Stimulated activated CD4-positive, alpha-beta T cell treated with anti-CD3 and anti-CD28 coated beads, TNF-alpha, amount 100 ng/mL, for 48 hours (primary cell): ENCODE data around the gene ADD1.
"Not testable (repeated sequence)": the region's sequence is repeated elsewhere in the genome, so short reads cannot be mapped to it uniquely, and the experiment has no call there.

ENCODE experiments used
- DNase-seq, 3 donors: peaks; one replicate each; pipeline ENCODE4 v3.0.0-alpha.2; 2020; ENCODE audit warnings: low read depth in 3 of 3

ADD1 gene

GRCh38 chr4:2944586-2945526, 101.2 kb downstream of the ADD1 start:
- DNase-seq = no peak

GRCh38 chr4:2945619-2946604, 102.3 kb downstream of the ADD1 start:
- DNase-seq = not testable (repeated sequence)

- no peak for DNase-seq
Measured at GRCh38 chr4:2946812-2947600, 103.4 kb downstream of the ADD1 start.

- DNase-seq = no peak
Measured at GRCh38 chr4:2947926-2948325, 104.3 kb downstream of the ADD1 start.

GRCh38 chr4:2948895-2949781, 105.5 kb downstream of the ADD1 start:
- DNase-seq = no peak

- DNase-seq = no peak
Measured at GRCh38 chr4:2949782-2950125, 106.1 kb downstream of the ADD1 start.

GRCh38 chr4:2950221-2950989, 106.8 kb downstream of the ADD1 start:
- no peak for DNase-seq

- no peak for DNase-seq
Measured at GRCh38 chr4:2953496-2953895, 109.9 kb downstream of the ADD1 start.

- peak; percentile 65 to 81 (median 67) for DNase-seq
Measured at GRCh38 chr4:2954358-2955185, 110.9 kb downstream of the ADD1 start.

GRCh38 chr4:2955186-2956044, 111.8 kb downstream of the ADD1 start:
- not testable (repeated sequence) for DNase-seq

- no peak for DNase-seq
Measured at GRCh38 chr4:2958446-2958845, 114.8 kb downstream of the ADD1 start.

- DNase-seq = not testable (repeated sequence)
Measured at GRCh38 chr4:2960450-2960849, 116.8 kb downstream of the ADD1 start.

GRCh38 chr4:2961421-2961810, 117.8 kb downstream of the ADD1 start:
- no peak for DNase-seq

- DNase-seq = peak in 2 of 3 donors; percentile 59 to 61
Measured at GRCh38 chr4:2961811-2962441, 118.3 kb downstream of the ADD1 start.

GRCh38 chr4:2962614-2963174, 119.0 kb downstream of the ADD1 start:
- DNase-seq = no peak

GRCh38 chr4:2963175-2963965, 119.7 kb downstream of the ADD1 start, which contains the start of the genes GRK4 and NOP14:
Gene GRK4, plus strand, starts transcription at chr4:2963571. Its CDS starts 500 bp downstream, at chr4:2964071.
Gene NOP14, minus strand, starts transcription at chr4:2963406. Its CDS starts 87 bp downstream, at chr4:2963319.
- peak; percentile 90 to 95 (median 95) for DNase-seq
